GM12878 (cell line): ENCODE data around the gene HEMK1. TPM values are rescaled to one million over a fixed set of nuclear protein-coding genes. Genes with fewer than 3 reads are reported as not detected.

ENCODE experiments used
- ATAC-seq: fragments of 200-7000 bp; cut with Tn5 transposase; 3 replicates; pipeline ENCODE4 v1.9.1; 2020; ENCODE audit warnings: mild to moderate bottlenecking, moderate library complexity
- BruUV-seq: library from RNA; stranded (reverse); fragments of 400-500 nt; replicated peaks from 2 replicates; lab custom pipeline; 2021; lab: Mats Ljungman, UMichigan
- CTCF ChIA-PET: fragments of 300-600 bp; sonication (Branson Sonifier 250); formaldehyde crosslinking; extraction: SDS; loops from one replicate; lab custom pipeline; 2021; ENCODE audit warnings: inconsistent platforms; lab: Yijun Ruan, JAX
- POLR2A ChIA-PET: fragments of 350-600 bp; formaldehyde crosslinking; extraction: SDS; loops from one replicate; lab custom pipeline; 2021; ENCODE audit warnings: inconsistent platforms; lab: Charles Lee
- RAD21 ChIA-PET: fragments of 300-600 bp; sonication (Branson Sonifier 250); formaldehyde crosslinking; loops from one replicate; lab custom pipeline; 2023; ENCODE audit warnings: antibody characterized with exemption; ENCODE audit not compliant: unreplicated experiment; lab: Charles Lee
- SMC1A ChIA-PET: fragments of 300-600 bp; sonication (Branson Sonifier 250); formaldehyde crosslinking; loops from one replicate; lab custom pipeline; 2023; ENCODE audit not compliant: unreplicated experiment, uncharacterized antibody; lab: Charles Lee
- DNase-seq: peaks from one replicate; pipeline ENCODE4 v3.0.0-alpha.2; 2011; ENCODE audit warnings: low read depth, low spot score
- FAIRE-seq: peaks from 3 replicates; lab custom pipeline; 2011; peaks lifted over from hg19 to GRCh38; lab: Jason Lieb, UNC
- H2AFZ ChIP-seq: 2 replicates; pipeline ENCODE4 v1.6.0; 2011; ENCODE audit warnings: low read depth, low read length, control low read depth; ENCODE audit not compliant: control insufficient read depth
- H3K27ac ChIP-seq: 2 replicates; pipeline ENCODE4 v1.5.1; 2011; ENCODE audit warnings: control low read depth; ENCODE audit not compliant: control insufficient read depth, insufficient read depth
- H3K27me3 ChIP-seq, 2 experiments: replicated peaks in 1 of 2; 2 replicates each; pipeline versions ENCODE4 v1.6.0 to v1.6.1; 2011; ENCODE audit warnings: low read length in 1 of 2; ENCODE audit not compliant: control insufficient read depth in 2 of 2, insufficient read depth in 2 of 2
- H3K36me3 ChIP-seq, 2 experiments: 2 replicates each; pipeline ENCODE4 v1.5.1; 2011; ENCODE audit warnings: low read length in 1 of 2; ENCODE audit not compliant: control insufficient read depth in 2 of 2, insufficient read depth in 2 of 2
- H3K4me1 ChIP-seq: 2 replicates; pipeline ENCODE4 v1.6.1; 2011; ENCODE audit warnings: mild to moderate bottlenecking, low read length, moderate library complexity, mixed read lengths; ENCODE audit not compliant: control insufficient read depth, insufficient read depth
- H3K4me2 ChIP-seq: 2 replicates; pipeline ENCODE4 v1.6.0; 2011; ENCODE audit warnings: control low read depth; ENCODE audit not compliant: control insufficient read depth, insufficient read depth
- H3K4me3 ChIP-seq: fragments of 200-600 bp; sonication (generic); 2 replicates; pipeline ENCODE4 v1.5.1; 2016
- H3K79me2 ChIP-seq: 2 replicates; pipeline ENCODE4 v1.6.0; 2011; ENCODE audit warnings: low read length; ENCODE audit not compliant: control insufficient read depth, insufficient read depth
- H3K9ac ChIP-seq: 2 replicates; pipeline ENCODE4 v1.8.0; 2011; ENCODE audit warnings: low read length, control low read depth, mixed read lengths; ENCODE audit not compliant: control insufficient read depth, insufficient read depth
- H3K9me3 ChIP-seq: replicated peaks from 3 replicates; pipeline ENCODE4 v1.5.1; 2011; ENCODE audit warnings: mild to moderate bottlenecking, low read length; ENCODE audit not compliant: control insufficient read depth, insufficient read depth
- H4K20me1 ChIP-seq: 2 replicates; pipeline ENCODE4 v1.6.0; 2011; ENCODE audit not compliant: control insufficient read depth, insufficient read depth
- EED ChIP-seq: sonication (generic); IDR thresholded peaks from 2 replicates; pipeline ENCODE4 v1.6.1; 2016; ENCODE audit warnings: antibody characterized with exemption, low read depth
- EGR1 ChIP-seq, 2 experiments: IDR thresholded peaks; 1 replicate in 1 of 2; 2 replicates in 1 of 2; pipeline ENCODE4 v1.6.1; 2011 to 2012; ENCODE audit warnings: low read depth in 2 of 2, low read length in 2 of 2, borderline replicate concordance in 1 of 2, mild to moderate bottlenecking in 1 of 2, moderate library complexity in 1 of 2
- HSF1 ChIP-seq: fragments of 150-350 bp; IDR thresholded peaks from 2 replicates; pipeline ENCODE4 v1.6.1; 2014; ENCODE audit warnings: mild to moderate bottlenecking, low read depth, low read length
- IRF5 ChIP-seq: fragments of 450-650 bp; IDR thresholded peaks from 2 replicates; pipeline ENCODE4 v1.6.1; 2017; ENCODE audit warnings: borderline replicate concordance
- KAT2A ChIP-seq: conservative IDR thresholded peaks from 2 replicates; pipeline ENCODE4 v1.6.1; 2011; ENCODE audit warnings: low read depth, low read length; ENCODE audit not compliant: control insufficient read depth
- MYC ChIP-seq: IDR thresholded peaks from 2 replicates; pipeline ENCODE4 v1.6.1; 2011; ENCODE audit warnings: mild to moderate bottlenecking, low read length, moderate library complexity, inconsistent platforms; ENCODE audit not compliant: insufficient read depth, insufficient replicate concordance, insufficient read length, severe bottlenecking
- NFXL1 ChIP-seq: fragments of 450-650 bp; IDR thresholded peaks from 2 replicates; pipeline ENCODE4 v1.6.1; 2017; ENCODE audit warnings: antibody characterized with exemption, mild to moderate bottlenecking, borderline replicate concordance
- USF1 ChIP-seq: IDR thresholded peaks from 2 replicates; pipeline ENCODE4 v1.6.1; 2011; ENCODE audit warnings: borderline replicate concordance, low read depth, mild to moderate bottlenecking, moderate library complexity, mixed read lengths, low read length; ENCODE audit not compliant: insufficient read depth; ENCODE audit errors: extremely low read length
- WGBS: methylation state at CpG from one replicate; pipeline ENCODE4 v1.1.6; 2016; ENCODE audit warnings: low lambda C conversion rate; ENCODE audit not compliant: insufficient replicate concordance, insufficient coverage; ENCODE audit errors: missing lambda C conversion rate; 5-methylcytosine and 5-hydroxymethylcytosine counted together
- in situ Hi-C: fragments of 300-500 bp; cut with MboI; formaldehyde crosslinking; loops from 9 replicates; pipeline ENCODE4 v1.14.3; 2018; ENCODE audit warnings: mixed read lengths
- intact Hi-C: fragments of 100-400 bp; cut with micrococcal nuclease; formaldehyde crosslinking; loops from one replicate; pipeline ENCODE4 v1.14.2; 2022; ENCODE audit not compliant: unreplicated experiment
- polyA plus RNA-seq, 11 experiments: library from polyadenylated mRNA; depleted of rRNA in 4 of 11; unstranded in 6 of 11; stranded (reverse) in 5 of 11; fragments of >200 nt; fragmentation: Nextera tagmentation in 4 of 11; fragmentation: Illumina TruSeq in 1 of 11; extraction: Ambion mirVana in 4 of 11; extraction: Trizol in 1 of 11; gene quantifications; 1 replicate in 1 of 11; 2 replicates in 10 of 11; pipeline versions ENCODE4 v1.2.1 to v1.2.3, GENCODE V29; 2011 to 2016; ENCODE audit warnings: inconsistent platforms in 2 of 11, missing spikeins in 2 of 11, low read depth in 1 of 11
- total RNA-seq, 4 experiments: library from RNA; depleted of rRNA in 3 of 4; stranded (reverse); fragments of >200 nt in 3 of 4; fragmentation: Illumina TruSeq in 1 of 4; extraction: Trizol in 1 of 4; gene quantifications; 2 replicates each; pipeline versions ENCODE4 v1.2.1 to v1.2.3, GENCODE V29; 2013 to 2021

The HEMK1 gene
- total and polyA plus RNA-seq, 10 of the 15 experiments (the other 5 are each of a cell fraction or from before 2014, with no cell fraction given) = 2.8 to 19.0 (median 12.0) TPM

- POLR2A ChIA-PET = interaction anchor here (2.3 to 7.6 kb wide), 2 partner anchors 9 to 12 kb away, joined by 6 to 65 read pairs; partner anchors contain the start of gene CISH
- WGBS = 41% methylated on average over 6 of the region's 6 CpGs
Measured at GRCh38 chr3:50599115-50599715, 29.9 kb downstream of the HEMK1 start.

More at GRCh38 chr3:50599115-50599715, 29.9 kb downstream of the HEMK1 start:
- no peaks in the 10 kb centered on the region for H3K9me3 ChIP-seq
- RAD21 ChIA-PET = interaction anchor here (1.4 to 1.7 kb wide), 2 partner anchors 9 to 13 kb away, joined by 4 to 9 read pairs; partner anchors contain the start of gene CISH
- no peaks in the 10 kb centered on the region for H3K79me2 ChIP-seq
- no peak for ATAC-seq
- no peaks in the 10 kb centered on the region for H3K27me3 ChIP-seq
- no TSS peak for BruUV-seq
- in situ Hi-C loops = no loop called here
- TF ChIP-seq NFXL1 (no peak), MYC (no peak), HSF1 (no peak), EGR1 (IDR thresholded peaks at IDR 0.05; ENCODE audit: borderline replicate concordance in 1 of 2, low read depth in 2 of 2, low read length in 2 of 2) (no peak), KAT2A (no peak), EED (no peak), USF1 (peak; percentile 21), IRF5 (no peak)
- TF ChIP-seq, all 136 proteins: peak for 1
- H4K20me1 ChIP-seq = no peaks in the 10 kb centered on the region
- intact Hi-C loops = no loop called here
- ChIA-PET SMC1A (interaction anchor here (1.0 to 1.1 kb wide), 3 partner anchors 9 to 13 kb away, joined by 4 to 5 read pairs (median 4); partner anchors contain the start of gene CISH), CTCF (interaction anchor here (1.2 to 4.8 kb wide), 5 partner anchors 8 to 1374 kb away, joined by 3 to 42 read pairs (median 4); partner anchors contain the start of genes ABHD14B and HEMK1)
- H2AFZ ChIP-seq = no peak overlapping the region
- FAIRE-seq (no peak), DNase-seq (no peak)
- no peaks in the 10 kb centered on the region for H3K36me3 ChIP-seq
- no peak overlapping the region for H3K4me2 ChIP-seq
- no peak overlapping the region for H3K27ac ChIP-seq
- H3K9ac ChIP-seq = no peak overlapping the region
- no peak overlapping the region for H3K4me3 ChIP-seq
- peaks cover 14% of the 10 kb centered on the region for H3K4me1 ChIP-seq
